Common myeloid progenitor, CD34-positive (primary cell): ENCODE data around the gene TECTA.

Source experiments
- CTCF ChIA-PET: fragments of 350-600 bp; sonication (Branson Sonifier 250); formaldehyde crosslinking; loops from one replicate; lab custom pipeline; 2021; ENCODE audit warnings: antibody characterized with exemption; lab: Charles Lee
- POLR2A ChIA-PET: fragments of 350-600 bp; sonication (Branson Sonifier 250); formaldehyde crosslinking; loops from one replicate; lab custom pipeline; 2021; ENCODE audit warnings: antibody characterized with exemption; lab: Charles Lee
- DNase-seq, 3 donors: peaks; one replicate each; pipeline versions ENCODE4 v3.0.0 to v3.0.0-alpha.2; 2013
- H3K27ac ChIP-seq, 2 experiments: 1 replicate in 1 of 2; 2 replicates in 1 of 2; pipeline ENCODE4 v1.7.0; 2013; ENCODE audit warnings: inconsistent platforms in 2 of 2, low read length in 2 of 2, mild to moderate bottlenecking in 2 of 2, low read depth in 1 of 2, moderate library complexity in 1 of 2; ENCODE audit not compliant: severe bottlenecking in 2 of 2, insufficient read depth in 1 of 2, poor library complexity in 1 of 2
- H3K27me3 ChIP-seq, 5 experiments: replicated peaks in 2 of 5; 1 replicate in 3 of 5; 2 replicates in 2 of 5; pipeline versions ENCODE4 v1.6.1 to v1.7.0; 2013; ENCODE audit warnings: low read length in 4 of 5, mild to moderate bottlenecking in 2 of 5, moderate library complexity in 2 of 5, inconsistent platforms in 1 of 5; ENCODE audit not compliant: insufficient read depth in 5 of 5, control insufficient read depth in 4 of 5
- H3K36me3 ChIP-seq, 4 experiments: 1 replicate in 2 of 4; 2 replicates in 2 of 4; pipeline versions ENCODE4 v1.6.1 to v1.7.0; 2013; ENCODE audit warnings: low read length in 3 of 4, control low read depth in 1 of 4, mild to moderate bottlenecking in 1 of 4; ENCODE audit not compliant: control insufficient read depth in 4 of 4, insufficient read depth in 4 of 4
- H3K4me1 ChIP-seq, 4 experiments: 1 replicate in 3 of 4; 2 replicates in 1 of 4; pipeline versions ENCODE4 v1.6.1 to v1.7.1; 2013; ENCODE audit warnings: low read length in 3 of 4, mild to moderate bottlenecking in 3 of 4, control low read depth in 1 of 4, inconsistent platforms in 1 of 4, moderate library complexity in 1 of 4; ENCODE audit not compliant: control insufficient read depth in 4 of 4, insufficient read depth in 4 of 4; ENCODE audit errors: control extremely low read depth in 1 of 4
- H3K4me3 ChIP-seq, 7 experiments: 1 replicate in 4 of 7; 2 replicates in 3 of 7; pipeline versions ENCODE4 v1.5.1 to v1.7.0; 2013; ENCODE audit warnings: mild to moderate bottlenecking in 7 of 7, low read length in 6 of 7, moderate library complexity in 6 of 7, inconsistent platforms in 2 of 7, low read depth in 2 of 7, control low read depth in 1 of 7; ENCODE audit not compliant: insufficient read depth in 4 of 7, control insufficient read depth in 1 of 7; ENCODE audit errors: extremely low read depth in 1 of 7
- H3K9me3 ChIP-seq, 5 experiments: 1 replicate in 4 of 5; 2 replicates in 1 of 5; pipeline versions ENCODE4 v1.6.1 to v1.7.1; 2013; ENCODE audit warnings: low read length in 4 of 5, mild to moderate bottlenecking in 2 of 5, inconsistent platforms in 1 of 5, low read depth in 1 of 5, moderate library complexity in 1 of 5; ENCODE audit not compliant: control insufficient read depth in 4 of 5, insufficient read depth in 2 of 5; ENCODE audit errors: control extremely low read depth in 1 of 5
- WGBS: methylation state at CpG from one replicate; pipeline ENCODE4 v1.1.5; 2013; ENCODE audit not compliant: insufficient coverage; 5-methylcytosine and 5-hydroxymethylcytosine counted together

TECTA gene

GRCh38 chr11:121122328-121122727, 21.3 kb downstream of the TECTA start:
- CTCF ChIA-PET: interaction anchor here (0.7 to 2.4 kb wide), 3 partner anchors 11 to 178 kb away, joined by 3 to 9 read pairs (median 4); no protein-coding TSS in a partner anchor
- no peaks in the 10 kb centered on the region for H3K4me1 ChIP-seq
- whole genome bisulfite sequencing: no CpG with 5 or more reads among the region's 3 CpGs
- no peaks in the 10 kb centered on the region for H3K36me3 ChIP-seq
- no peak for DNase-seq
- no peak overlapping the region for H3K27ac ChIP-seq
- H3K4me3 ChIP-seq: no peak overlapping the region
- H3K9me3 ChIP-seq: peaks cover 0 to 7% (median 4%) of the 10 kb centered on the region in 5 experiments
- peaks cover 0 to 2% (median 0%) of the 10 kb centered on the region in 5 experiments for H3K27me3 ChIP-seq
- POLR2A ChIA-PET: no interaction called here

GRCh38 chr11:121123496-121124069, 22.5 kb downstream of the TECTA start:
- DNase-seq: no peak
- ChIA-PET CTCF (no interaction called here), POLR2A (no interaction called here)
- H3K27ac ChIP-seq: no peak overlapping the region
- no peaks in the 10 kb centered on the region for H3K36me3 ChIP-seq
- WGBS: 90% methylated on average over 6 of the region's 6 CpGs
- no peaks in the 10 kb centered on the region for H3K4me1 ChIP-seq
- no peak overlapping the region for H3K4me3 ChIP-seq
- H3K9me3 ChIP-seq: peaks cover 0 to 7% (median 4%) of the 10 kb centered on the region in 5 experiments
- peaks cover 0 to 4% (median 0%) of the 10 kb centered on the region in 5 experiments for H3K27me3 ChIP-seq

- Histone ChIP-seq H3K4me3 (no peak overlapping the region), H3K9me3 (peaks cover 0 to 2% (median 0%) of the 10 kb centered on the region in 5 experiments), H3K36me3 (no peaks in the 10 kb centered on the region), H3K27me3 (peaks cover 0 to 4% (median 0%) of the 10 kb centered on the region in 5 experiments), H3K27ac (no peak overlapping the region), H3K4me1 (no peaks in the 10 kb centered on the region)
- 96% methylated on average over 26 of the region's 30 CpGs for WGBS
- ChIA-PET CTCF (no interaction called here), POLR2A (no interaction called here)
- DNase-seq: no peak
These were observed 26.8 kb downstream of the TECTA start for GRCh38 chr11:121127809-121128208.

GRCh38 chr11:121129362-121130340, 28.6 kb downstream of the TECTA start:
- Histone ChIP-seq H3K36me3 (no peaks in the 10 kb centered on the region), H3K27me3 (peaks cover 0 to 4% (median 0%) of the 10 kb centered on the region in 5 experiments), H3K27ac (no peak overlapping the region), H3K4me1 (no peaks in the 10 kb centered on the region), H3K4me3 (no peak overlapping the region), H3K9me3 (no peaks in the 10 kb centered on the region)
- ChIA-PET CTCF (interaction anchor here (0.9 to 1.8 kb wide), 2 partner anchors 10 to 14 kb away, joined by 3 to 5 read pairs; no protein-coding TSS in a partner anchor), POLR2A (no interaction called here)
- WGBS: 99% methylated on average over 28 of the region's 29 CpGs
- no peak for DNase-seq

- H3K27ac ChIP-seq: no peak overlapping the region
- no peak overlapping the region for H3K4me3 ChIP-seq
- H3K9me3 ChIP-seq: no peaks in the 10 kb centered on the region
- CTCF ChIA-PET: no interaction called here
- peaks cover 0 to 4% (median 0%) of the 10 kb centered on the region in 5 experiments for H3K27me3 ChIP-seq
- WGBS: 100% methylated on average over 3 of the region's 6 CpGs
- DNase-seq: no peak
- no peaks in the 10 kb centered on the region for H3K4me1 ChIP-seq
- H3K36me3 ChIP-seq: no peaks in the 10 kb centered on the region
- POLR2A ChIA-PET: no interaction called here
These were observed 30.6 kb downstream of the TECTA start for GRCh38 chr11:121131656-121132055.

- 98% methylated on average over 6 of the region's 13 CpGs for WGBS
- no peaks in the 10 kb centered on the region for H3K36me3 ChIP-seq
- no peak overlapping the region for H3K4me3 ChIP-seq
- H3K9me3 ChIP-seq: no peaks in the 10 kb centered on the region
- DNase-seq: no peak
- no peaks in the 10 kb centered on the region for H3K4me1 ChIP-seq
- CTCF ChIA-PET: no interaction called here
- H3K27ac ChIP-seq: no peak overlapping the region
- POLR2A ChIA-PET: no interaction called here
- H3K27me3 ChIP-seq: peaks cover 0 to 1% (median 0%) of the 10 kb centered on the region in 5 experiments
These were observed 31.4 kb downstream of the TECTA start for GRCh38 chr11:121132211-121132976.
